Motor neuron (in vitro differentiated cells): ENCODE data around the gene NCS1. TPM values are rescaled to one million over a fixed set of nuclear protein-coding genes. Genes with fewer than 3 reads are reported as not detected.
A peak's percentile ranks its signal among the peaks of the same experiment; 100 is the strongest.

ENCODE experiments used
- ATAC-seq, 8 experiments: fragments of 200-7000 bp; cut with Tn5 transposase; replicated peaks in 6 of 8; 2 replicates each; pipeline ENCODE4 v1.8.0; 2021; ENCODE audit warnings: mild to moderate bottlenecking in 8 of 8, moderate library complexity in 8 of 8
- H3K27ac ChIP-seq, 2 donors: fragments of 250-450 bp; sonication (Bioruptor Pico); 2 replicates each; pipeline ENCODE4 v1.9.0; 2021; ENCODE audit warnings: antibody characterized with exemption in 2 of 2, mild to moderate bottlenecking in 2 of 2, moderate library complexity in 1 of 2
- H3K4me1 ChIP-seq, 2 donors: fragments of 250-450 bp; sonication (Bioruptor Pico); replicated peaks in 1 of 2; 2 replicates each; pipeline ENCODE4 v1.6.1; 2021; ENCODE audit warnings: antibody characterized with exemption in 2 of 2, mild to moderate bottlenecking in 2 of 2, moderate library complexity in 1 of 2
- H3K4me3 ChIP-seq, 5 donors: fragments of 250-450 bp; sonication (Bioruptor Pico); 2 replicates each; pipeline ENCODE4 v1.9.0; 2021; ENCODE audit warnings: antibody characterized with exemption in 5 of 5, mild to moderate bottlenecking in 5 of 5, moderate library complexity in 4 of 5
- WGBS, 10 experiments: fragments of 450-650 bp; shearing (Covaris generic); methylation state at CpG; one replicate each; pipeline ENCODE4 v1.0.0; 2022; 5-methylcytosine and 5-hydroxymethylcytosine counted together
- in situ Hi-C, 9 experiments: fragments of 400-800 bp; cut with MboI; loops; one replicate each; pipeline ENCODE4 v1.15.0; 2021; ENCODE audit warnings: low sequenced_read_pairs in 9 of 9, low pct_unique_long_range_greater_than_20kb in 2 of 9; ENCODE audit not compliant: unreplicated experiment in 9 of 9
- total RNA-seq, 8 experiments: library from RNA; unstranded; fragments of 300-600 nt; gene quantifications; 2 replicates each; pipeline versions ENCODE4 v1.2.3 to v1.2.4, GENCODE V29; 2022

The NCS1 gene
- total RNA-seq, 8 experiments from 2014 or later, result 11.2 to 104 (median 34.7) TPM

DNA sequence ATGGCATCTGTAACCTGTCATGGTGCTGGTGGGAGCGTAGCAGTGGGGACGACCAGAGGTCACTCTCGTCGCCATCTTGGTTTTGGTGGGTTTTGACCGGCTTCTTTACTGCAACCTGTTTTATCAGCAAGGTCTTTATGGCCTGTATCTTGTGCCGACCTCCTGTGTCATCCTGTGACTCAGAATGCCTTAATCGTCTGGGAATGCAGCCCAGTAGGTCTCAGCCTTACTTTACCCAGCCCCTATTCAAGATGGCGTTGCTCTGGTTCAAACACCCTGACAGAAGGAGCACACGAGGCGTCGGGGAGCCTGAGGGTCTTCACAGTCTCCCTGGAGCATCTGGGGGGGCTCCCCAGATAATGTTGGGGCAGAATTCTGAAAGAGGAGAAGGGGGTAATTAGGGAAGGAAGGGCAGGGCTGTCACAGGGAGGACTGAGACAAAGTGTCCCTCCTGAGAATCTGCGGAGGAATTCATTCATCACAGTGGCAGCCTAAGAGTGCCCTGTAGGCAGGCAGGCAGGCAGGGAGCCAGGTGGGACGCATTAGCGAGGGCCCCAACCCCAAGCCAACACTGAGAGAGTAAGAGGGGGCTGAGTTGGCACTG is 21.3 kb upstream of the NCS1 start:
- in situ Hi-C loops, result no loop called here
- 60 to 97% (median 78%) methylated on average over 2 to 9 of the region's 14 CpGs; no CpG with 5 or more reads in 4 of the 10 experiments for WGBS, 10 experiments
- ATAC-seq, result peak in 4 of 8 experiments; percentile 28 to 82 (median 54)
- H3K4me3 ChIP-seq, result no peak overlapping the region
- H3K4me1 ChIP-seq, result peaks cover 15 to 24% of the 10 kb centered on the region in 2 donors
- no peak overlapping the region for H3K27ac ChIP-seq

DNA sequence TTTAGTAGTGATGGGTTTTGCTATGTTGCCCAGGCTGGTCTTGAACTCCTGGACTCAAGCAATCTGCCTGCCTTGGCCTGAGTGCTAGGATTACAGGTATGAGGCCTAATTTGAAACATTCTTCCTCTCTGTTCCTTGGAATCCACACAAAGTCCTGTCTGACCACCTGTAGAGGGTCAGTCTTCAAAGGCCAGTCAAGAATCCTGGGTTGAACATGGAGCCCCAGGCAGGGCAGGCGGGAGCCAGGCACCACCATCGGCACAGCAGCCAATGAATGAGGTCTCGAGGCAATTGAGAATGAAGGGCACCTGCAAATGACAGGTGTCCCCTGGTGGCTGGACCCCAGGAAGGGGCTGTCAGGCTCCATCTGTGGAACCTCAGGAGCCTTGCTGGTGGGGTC is 17.4 kb upstream of the NCS1 start:
- WGBS, 10 experiments, result 86 to 100% (median 100%) methylated on average over 1 to 3 of the region's 3 CpGs; no CpG with 5 or more reads in 7 of the 10 experiments
- in situ Hi-C loops, result no loop called here
- H3K4me1 ChIP-seq, result peaks cover 28 to 29% of the 10 kb centered on the region in 2 donors
- no peak for ATAC-seq
- H3K27ac ChIP-seq, result no peak overlapping the region
- H3K4me3 ChIP-seq, result no peak overlapping the region

DNA sequence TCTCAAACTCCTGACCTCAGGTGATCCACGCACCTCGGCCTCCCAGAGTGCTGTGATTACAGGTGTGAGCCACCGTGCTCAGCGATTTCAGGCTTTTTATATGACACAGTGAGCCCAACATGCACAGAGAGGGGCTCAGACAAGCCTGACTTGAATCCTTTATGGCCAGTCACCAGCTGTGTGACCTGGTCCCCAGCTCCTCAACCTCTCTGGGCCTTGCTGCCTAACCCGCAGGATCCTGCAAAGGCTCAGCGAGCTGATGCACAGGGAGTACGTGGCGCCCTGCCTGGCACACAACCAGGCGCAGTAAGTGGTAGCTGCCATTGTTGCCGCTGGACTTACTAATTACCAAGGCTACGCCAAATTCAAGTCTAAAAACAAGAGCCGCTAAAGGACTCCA is 16.6 kb upstream of the NCS1 start:
- no peak overlapping the region for H3K27ac ChIP-seq
- in situ Hi-C loops, result no loop called here
- H3K4me3 ChIP-seq, result no peak overlapping the region
- WGBS, 10 experiments, result 74 to 100% (median 88%) methylated on average over 2 to 10 of the region's 12 CpGs; no CpG with 5 or more reads in 3 of the 10 experiments
- ATAC-seq, result no peak
- H3K4me1 ChIP-seq, result peaks cover 35 to 36% of the 10 kb centered on the region in 2 donors

DNA sequence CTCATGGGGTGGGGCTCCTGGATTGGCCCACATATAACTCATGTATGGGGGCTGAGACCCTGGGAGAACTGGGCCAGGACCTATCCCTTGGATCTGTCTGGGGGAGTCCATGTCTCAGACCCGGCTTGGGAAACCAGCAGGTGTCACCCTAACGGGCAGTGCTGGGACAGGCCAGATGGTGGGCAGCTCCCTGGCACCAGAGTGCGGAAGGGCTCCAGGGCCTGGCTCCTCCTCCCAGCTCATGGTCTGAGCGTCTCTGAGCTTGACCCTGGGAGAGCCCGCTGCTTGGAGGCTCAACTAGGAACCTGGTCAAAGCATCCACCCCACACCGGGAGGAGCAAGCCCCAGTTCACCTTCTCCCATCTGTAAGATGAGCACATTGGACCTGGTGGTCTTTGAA is 15.5 kb upstream of the NCS1 start:
- 67 to 100% (median 80%) methylated on average over 1 to 2 of the region's 6 CpGs; no CpG with 5 or more reads in 7 of the 10 experiments for WGBS, 10 experiments

DNA sequence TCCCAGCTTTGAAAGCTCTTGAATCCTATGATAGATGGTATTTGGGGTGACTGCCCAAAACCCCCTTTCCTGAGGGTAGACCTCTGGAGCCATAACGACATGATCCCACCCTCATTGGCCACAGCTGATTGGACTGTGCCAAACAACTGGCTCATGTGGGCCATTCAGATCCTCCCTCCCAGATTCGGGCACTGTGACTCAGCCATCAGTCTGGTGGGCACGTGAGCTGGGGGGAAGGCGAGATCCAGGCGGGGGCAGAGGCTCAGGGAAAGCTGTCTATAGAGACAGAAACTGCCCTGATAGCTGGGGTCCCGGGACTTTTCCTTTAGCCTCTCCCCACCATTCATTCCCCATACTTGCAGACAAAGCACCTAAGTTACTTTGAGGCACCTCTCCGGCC is 15.1 kb upstream of the NCS1 start:
- H3K27ac ChIP-seq, result no peak overlapping the region
- in situ Hi-C loops, result no loop called here
- H3K4me3 ChIP-seq, result no peak overlapping the region
- H3K4me1 ChIP-seq, result peaks cover 24 to 28% of the 10 kb centered on the region in 2 donors
- ATAC-seq, result no peak
- 70 to 100% (median 92%) methylated on average over 1 to 2 of the region's 7 CpGs; no CpG with 5 or more reads in 7 of the 10 experiments for WGBS, 10 experiments

More for the DNA sequence above, 15.5 kb upstream of the NCS1 start:
- peak in 3 of 8 experiments; percentile 9 to 80 (median 54) for ATAC-seq
- in situ Hi-C loops, result no loop called here
- peaks cover 28% of the 10 kb centered on the region in 2 donors for H3K4me1 ChIP-seq
- H3K27ac ChIP-seq, result no peak overlapping the region
- no peak overlapping the region for H3K4me3 ChIP-seq

DNA sequence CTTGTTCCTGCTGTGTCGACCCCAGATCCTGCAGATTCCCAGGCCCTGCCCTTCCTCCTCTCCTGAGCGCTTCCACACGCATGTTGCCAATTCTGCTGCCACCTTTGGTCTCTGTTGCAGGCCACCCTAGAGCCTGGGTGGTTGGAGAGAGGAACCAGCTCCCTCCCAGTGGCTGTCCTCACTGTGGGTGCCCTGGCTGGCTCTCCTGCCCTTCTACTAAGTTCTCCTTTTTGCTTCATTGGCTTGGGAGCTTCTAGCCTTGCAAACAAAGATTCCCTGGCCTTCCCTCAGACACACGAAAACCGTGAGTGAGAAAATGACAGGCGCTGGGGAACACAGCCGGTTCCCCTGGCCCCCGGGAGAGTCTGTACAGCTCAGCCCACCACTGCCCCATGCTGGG is 14.2 kb upstream of the NCS1 start:
- H3K4me3 ChIP-seq, result no peak overlapping the region
- in situ Hi-C loops, result no loop called here
- ATAC-seq, result no peak
- H3K4me1 ChIP-seq, result peaks cover 22 to 28% of the 10 kb centered on the region in 2 donors
- no peak overlapping the region for H3K27ac ChIP-seq
- WGBS, 10 experiments, result 71 to 100% (median 85%) methylated on average over 2 to 7 of the region's 8 CpGs; no CpG with 5 or more reads in 4 of the 10 experiments

DNA sequence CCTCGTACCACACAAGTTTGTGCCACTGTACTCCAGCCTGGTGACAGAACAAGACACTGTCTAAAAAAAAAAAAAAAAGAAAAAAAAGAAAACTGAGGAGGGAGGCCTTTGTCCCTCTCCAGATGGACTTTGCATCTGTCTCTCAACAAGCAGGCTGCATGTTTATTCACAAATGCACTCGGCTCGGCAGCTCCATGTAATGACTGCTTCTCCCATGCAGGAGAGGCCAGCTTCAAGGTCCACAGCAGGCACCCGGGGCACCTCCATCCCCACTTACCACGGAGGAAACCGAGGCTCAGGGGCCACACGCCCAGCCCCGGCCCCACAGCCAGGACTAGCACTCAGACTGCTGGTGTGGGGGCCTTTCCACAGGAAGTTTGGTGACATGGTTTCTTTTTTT is 13.1 kb upstream of the NCS1 start:
- in situ Hi-C loops, result no loop called here
- Histone ChIP-seq H3K4me1 (peaks cover 15 to 22% of the 10 kb centered on the region in 2 donors), H3K4me3 (no peak overlapping the region), H3K27ac (no peak overlapping the region)
- 30 to 100% (median 48%) methylated on average over 1 to 6 of the region's 8 CpGs; no CpG with 5 or more reads in 5 of the 10 experiments for WGBS, 10 experiments
- peak in 7 of 8 experiments; percentile 27 to 75 (median 62) for ATAC-seq

DNA sequence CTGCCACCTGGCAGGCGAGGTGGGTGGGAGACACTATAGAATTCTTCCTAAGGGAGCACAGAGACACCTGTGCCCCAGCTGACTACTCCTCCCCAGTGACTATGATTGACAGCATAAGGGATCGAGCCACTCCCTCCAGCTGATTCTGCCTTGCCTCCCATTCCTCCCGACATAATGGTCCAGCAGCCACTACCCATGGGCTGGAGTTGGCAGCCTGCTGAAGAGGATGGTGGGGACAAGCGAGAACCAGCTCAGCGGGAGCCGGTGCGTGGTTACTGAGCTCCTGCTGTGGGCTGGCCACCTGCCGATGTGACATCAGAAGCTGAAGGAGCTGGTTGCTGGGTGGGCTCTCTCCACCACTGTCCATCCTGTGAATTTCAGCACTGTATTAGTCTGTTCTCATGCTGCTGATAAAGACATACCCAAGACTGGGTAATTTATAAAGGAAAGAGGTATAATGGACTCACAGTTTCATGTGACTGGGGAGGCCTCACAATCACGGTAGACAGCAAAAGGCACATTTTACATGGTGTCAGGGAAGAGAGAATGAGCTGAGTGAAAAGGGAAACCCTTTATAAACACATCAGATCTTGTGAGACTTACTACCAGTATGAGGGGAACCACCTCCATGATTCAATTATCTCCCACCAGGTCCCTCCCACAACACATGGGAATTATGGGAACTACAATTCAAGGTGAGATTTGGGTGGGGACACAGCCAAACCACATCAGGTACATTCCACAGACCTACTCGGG is 12.1 kb upstream of the NCS1 start:
- peak in 5 of 8 experiments; percentile 22 to 63 (median 43) for ATAC-seq
- 33 to 100% (median 73%) methylated on average over 1 to 3 of the region's 10 CpGs; no CpG with 5 or more reads in 4 of the 10 experiments for WGBS, 10 experiments
- no peak overlapping the region for H3K27ac ChIP-seq
- H3K4me3 ChIP-seq, result no peak overlapping the region
- H3K4me1 ChIP-seq, result peaks cover 13 to 21% of the 10 kb centered on the region in 2 donors
- in situ Hi-C loops, result no loop called here

DNA sequence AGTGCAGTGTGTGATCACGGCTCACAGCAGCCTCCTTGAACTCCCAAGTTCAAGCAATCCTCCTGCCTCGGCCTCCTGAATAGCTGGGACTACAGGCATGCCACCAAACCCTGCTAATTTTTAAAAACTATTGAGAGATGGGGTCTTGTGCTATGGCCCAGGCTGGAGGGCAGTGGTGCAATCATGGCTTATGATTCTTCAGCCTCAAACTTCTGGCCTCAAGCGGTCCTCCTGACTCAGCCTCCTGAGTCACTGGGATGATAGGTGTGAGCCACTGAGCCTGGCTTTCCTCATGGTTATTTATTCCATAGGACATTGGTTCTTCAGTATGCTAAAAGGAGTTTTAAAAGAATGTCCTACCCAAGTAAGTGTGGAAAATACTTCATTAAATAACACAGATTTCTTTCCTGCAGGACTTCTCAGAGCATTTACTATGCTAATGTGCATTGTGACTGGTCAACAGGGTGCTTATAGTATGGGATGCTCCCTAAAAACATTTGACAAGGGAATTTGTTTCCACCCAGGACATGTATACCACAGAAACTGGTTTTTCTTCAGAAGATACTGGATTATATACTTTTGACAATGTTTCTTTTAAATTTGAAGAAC is 11.2 kb upstream of the NCS1 start:
- ATAC-seq, result no peak
- in situ Hi-C loops, result no loop called here
- no peak overlapping the region for H3K27ac ChIP-seq
- WGBS, 10 experiments, result 60 to 100% (median 94%) methylated on average over 2 of the region's 3 CpGs; no CpG with 5 or more reads in 7 of the 10 experiments
- H3K4me3 ChIP-seq, result no peak overlapping the region
- H3K4me1 ChIP-seq, result peaks cover 13 to 21% of the 10 kb centered on the region in 2 donors

DNA sequence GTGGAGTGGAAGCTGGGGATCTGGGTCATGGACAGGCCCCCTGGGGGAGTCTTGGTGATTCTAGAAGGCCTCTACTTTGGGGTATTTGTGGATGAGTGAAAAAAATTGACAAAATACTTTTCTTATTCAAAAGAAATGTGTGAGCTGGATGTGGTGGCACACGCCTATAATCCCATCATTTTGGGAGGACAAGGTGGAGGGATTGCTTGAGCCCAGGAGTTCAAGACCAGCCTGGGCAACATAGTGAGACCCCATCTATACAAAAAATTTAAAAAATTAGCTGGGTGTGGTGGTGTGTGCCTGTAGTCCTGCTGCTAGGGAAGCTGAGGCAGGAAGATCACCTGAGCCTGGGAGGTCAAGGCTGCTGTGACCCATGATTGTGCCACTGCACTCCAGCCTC is 6.6 kb upstream of the NCS1 start:
- Histone ChIP-seq H3K4me1 (peaks cover 0 to 3% of the 10 kb centered on the region in 2 donors), H3K4me3 (no peak overlapping the region), H3K27ac (no peak overlapping the region)
- WGBS, 10 experiments, result 86 to 100% methylated on average over 1 of the region's 1 CpG; no CpG with 5 or more reads in 8 of the 10 experiments
- ATAC-seq, result no peak
- in situ Hi-C loops, result no loop called here

DNA sequence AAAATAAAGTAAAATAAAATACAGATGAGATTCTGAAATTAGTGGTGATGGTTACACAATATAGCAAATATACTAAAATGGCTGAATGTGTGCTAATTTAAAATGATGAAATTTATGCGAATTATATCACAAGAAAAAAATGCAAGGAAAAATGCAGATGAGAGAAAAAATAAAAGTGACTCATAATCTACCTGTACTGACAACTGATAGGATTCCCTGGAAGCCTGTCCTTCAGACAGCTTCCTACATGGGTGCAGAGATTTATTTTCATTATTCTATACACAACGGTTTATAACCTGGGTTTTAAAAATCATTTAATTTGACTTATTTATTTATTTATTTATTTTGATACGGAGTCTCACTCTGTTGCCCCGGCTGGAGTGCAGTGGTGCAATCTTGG is 5.8 kb upstream of the NCS1 start:
- 35 to 100% (median 80%) methylated on average over 1 to 4 of the region's 4 CpGs for WGBS, 10 experiments
- H3K4me3 ChIP-seq, result no peak overlapping the region
- in situ Hi-C loops, result no loop called here
- no peak overlapping the region for H3K27ac ChIP-seq
- ATAC-seq, result no peak
- H3K4me1 ChIP-seq, result peaks cover 4 to 11% of the 10 kb centered on the region in 2 donors

DNA sequence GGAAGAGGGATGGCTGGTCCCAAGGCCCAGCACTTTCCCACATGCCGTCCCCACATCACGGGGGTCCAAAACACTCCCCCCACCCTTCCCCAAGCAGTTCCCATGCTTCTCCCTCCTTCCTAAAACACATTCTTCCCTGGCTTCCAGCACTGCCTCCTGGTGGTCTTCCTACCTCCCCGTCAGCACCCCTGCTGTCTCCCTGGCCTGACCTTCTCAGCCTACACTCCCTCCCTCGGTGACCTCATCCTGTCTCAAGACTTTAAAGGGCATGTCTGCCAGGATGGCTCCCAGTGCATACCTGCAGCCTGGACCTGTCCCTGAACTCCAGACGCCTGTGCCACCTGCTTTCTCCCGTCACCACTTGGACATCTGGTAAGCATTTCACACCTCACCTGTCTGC is 4.3 kb upstream of the NCS1 start:
- H3K27ac ChIP-seq, result no peak overlapping the region
- 40 to 100% (median 93%) methylated on average over 1 to 2 of the region's 6 CpGs; no CpG with 5 or more reads in 5 of the 10 experiments for WGBS, 10 experiments
- in situ Hi-C loops, result no loop called here
- H3K4me1 ChIP-seq, result peaks cover 8 to 16% of the 10 kb centered on the region in 2 donors
- no peak overlapping the region for H3K4me3 ChIP-seq
- ATAC-seq, result no peak
